ENCODE measurements around the gene DPYSL4. TPM values are rescaled to one million over a fixed set of nuclear protein-coding genes. Genes with fewer than 3 reads are reported as not detected.

DPYSL4 gene
- total and polyA plus RNA-seq, 2 experiments from 2014 or later, result 10.6 to 23.9 TPM

DNA sequence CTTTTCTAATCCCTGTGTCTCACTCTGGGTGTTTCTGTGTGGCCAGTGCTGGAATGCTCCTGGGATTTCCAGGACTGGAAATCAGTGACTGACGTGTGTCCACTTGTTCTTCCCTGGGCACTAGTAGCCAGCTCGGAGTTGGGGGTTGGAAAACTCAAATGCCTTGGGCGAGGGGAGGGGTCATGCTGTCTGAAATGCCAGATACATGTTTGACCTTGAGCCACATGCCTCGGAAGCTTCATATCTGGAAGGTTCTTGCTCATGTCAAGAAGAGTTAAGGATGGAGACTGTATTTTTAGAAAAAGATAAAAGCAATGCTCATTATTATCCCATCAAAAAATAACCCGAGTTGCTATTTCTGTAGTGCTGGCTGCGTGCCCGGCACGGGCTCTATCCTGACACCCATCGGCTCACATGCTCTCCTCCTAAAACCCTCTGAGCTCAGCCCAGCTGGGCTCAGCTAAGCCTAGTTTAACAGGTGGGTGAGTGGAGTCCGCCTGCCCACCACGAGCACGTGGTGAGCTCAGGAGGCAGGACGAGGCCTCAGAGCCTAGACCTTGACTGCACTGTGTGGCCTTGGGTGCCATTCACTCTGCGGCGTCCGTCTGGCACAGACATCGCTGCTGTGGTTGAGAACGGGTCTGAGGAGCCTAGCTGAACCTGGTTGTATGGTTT is 6.4 kb downstream of the DPYSL4 start:
- no peaks in the 10 kb centered on the region for H4K20me1 ChIP-seq (replicated peaks; ENCODE audit: insufficient read depth)
- H3K9me2 ChIP-seq (ENCODE audit: insufficient read depth), result no peaks in the 10 kb centered on the region
- H3K36me3 Mint-ChIP-seq (ENCODE audit: low read depth), result peaks cover 9% of the 10 kb centered on the region
- H3K79me2 ChIP-seq (replicated peaks; ENCODE audit: insufficient read depth), result no peaks in the 10 kb centered on the region
- H3K4me2 ChIP-seq, result no peak overlapping the region
- no peaks in the 10 kb centered on the region for H3K4me1 ChIP-seq (ENCODE audit: insufficient read depth)
- H3K27me3 ChIP-seq (ENCODE audit: insufficient read depth), result peaks cover 9% of the 10 kb centered on the region
- H3K9me3 Mint-ChIP-seq, result no peaks in the 10 kb centered on the region; the same call in 1 of the 3 replicates
- DNase-seq (ENCODE audit: low spot score) (no peak), ATAC-seq (no peak)
- H3K27ac ChIP-seq (ENCODE audit: low read depth), result no peak overlapping the region
- H3K27me3 Mint-ChIP-seq (ENCODE audit: insufficient read depth, low read depth, poor library complexity), result peaks cover 14% of the 10 kb centered on the region
- TF ChIP-seq EZH2 (IDR thresholded peaks at IDR 0.05; ENCODE audit: low read depth, unreplicated experiment) (no peak), ZNF331 (CRISPR knock-in tag; IDR thresholded peaks at IDR 0.05; ENCODE audit: low read depth) (no peak), POLR2AphosphoS5 (IDR thresholded peaks at IDR 0.05; ENCODE audit: low read depth) (no peak), CTCF (conservative IDR thresholded peaks at IDR 0.05; ENCODE audit: low read depth in 2 of 2) (no peak), ZNF114 (CRISPR knock-in tag; IDR thresholded peaks at IDR 0.05) (no peak), NANOG (IDR thresholded peaks at IDR 0.05; ENCODE audit: borderline replicate concordance) (no peak), ETS1 (IDR thresholded peaks at IDR 0.05) (no peak), STAT1 (IDR thresholded peaks at IDR 0.05; ENCODE audit: unreplicated experiment) (no peak), EZH2phosphoT487 (IDR thresholded peaks at IDR 0.05; ENCODE audit: unreplicated experiment) (no peak), JUNB (IDR thresholded peaks at IDR 0.05; ENCODE audit: unreplicated experiment) (no peak), CREB1 (CRISPR knock-in tag; IDR thresholded peaks at IDR 0.05; ENCODE audit: low read depth) (no peak)
- TF ChIP-seq, protein P1, sequence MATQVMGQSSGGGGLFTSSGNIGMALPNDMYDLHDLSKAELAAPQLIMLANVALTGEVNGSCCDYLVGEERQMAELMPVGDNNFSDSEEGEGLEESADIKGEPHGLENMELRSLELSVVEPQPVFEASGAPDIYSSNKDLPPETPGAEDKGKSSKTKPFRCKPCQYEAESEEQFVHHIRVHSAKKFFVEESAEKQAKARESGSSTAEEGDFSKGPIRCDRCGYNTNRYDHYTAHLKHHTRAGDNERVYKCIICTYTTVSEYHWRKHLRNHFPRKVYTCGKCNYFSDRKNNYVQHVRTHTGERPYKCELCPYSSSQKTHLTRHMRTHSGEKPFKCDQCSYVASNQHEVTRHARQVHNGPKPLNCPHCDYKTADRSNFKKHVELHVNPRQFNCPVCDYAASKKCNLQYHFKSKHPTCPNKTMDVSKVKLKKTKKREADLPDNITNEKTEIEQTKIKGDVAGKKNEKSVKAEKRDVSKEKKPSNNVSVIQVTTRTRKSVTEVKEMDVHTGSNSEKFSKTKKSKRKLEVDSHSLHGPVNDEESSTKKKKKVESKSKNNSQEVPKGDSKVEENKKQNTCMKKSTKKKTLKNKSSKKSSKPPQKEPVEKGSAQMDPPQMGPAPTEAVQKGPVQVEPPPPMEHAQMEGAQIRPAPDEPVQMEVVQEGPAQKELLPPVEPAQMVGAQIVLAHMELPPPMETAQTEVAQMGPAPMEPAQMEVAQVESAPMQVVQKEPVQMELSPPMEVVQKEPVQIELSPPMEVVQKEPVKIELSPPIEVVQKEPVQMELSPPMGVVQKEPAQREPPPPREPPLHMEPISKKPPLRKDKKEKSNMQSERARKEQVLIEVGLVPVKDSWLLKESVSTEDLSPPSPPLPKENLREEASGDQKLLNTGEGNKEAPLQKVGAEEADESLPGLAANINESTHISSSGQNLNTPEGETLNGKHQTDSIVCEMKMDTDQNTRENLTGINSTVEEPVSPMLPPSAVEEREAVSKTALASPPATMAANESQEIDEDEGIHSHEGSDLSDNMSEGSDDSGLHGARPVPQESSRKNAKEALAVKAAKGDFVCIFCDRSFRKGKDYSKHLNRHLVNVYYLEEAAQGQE (IDR thresholded peaks at IDR 0.05; ENCODE audit: unreplicated experiment), result no peak
- TF ChIP-seq, protein P2, sequence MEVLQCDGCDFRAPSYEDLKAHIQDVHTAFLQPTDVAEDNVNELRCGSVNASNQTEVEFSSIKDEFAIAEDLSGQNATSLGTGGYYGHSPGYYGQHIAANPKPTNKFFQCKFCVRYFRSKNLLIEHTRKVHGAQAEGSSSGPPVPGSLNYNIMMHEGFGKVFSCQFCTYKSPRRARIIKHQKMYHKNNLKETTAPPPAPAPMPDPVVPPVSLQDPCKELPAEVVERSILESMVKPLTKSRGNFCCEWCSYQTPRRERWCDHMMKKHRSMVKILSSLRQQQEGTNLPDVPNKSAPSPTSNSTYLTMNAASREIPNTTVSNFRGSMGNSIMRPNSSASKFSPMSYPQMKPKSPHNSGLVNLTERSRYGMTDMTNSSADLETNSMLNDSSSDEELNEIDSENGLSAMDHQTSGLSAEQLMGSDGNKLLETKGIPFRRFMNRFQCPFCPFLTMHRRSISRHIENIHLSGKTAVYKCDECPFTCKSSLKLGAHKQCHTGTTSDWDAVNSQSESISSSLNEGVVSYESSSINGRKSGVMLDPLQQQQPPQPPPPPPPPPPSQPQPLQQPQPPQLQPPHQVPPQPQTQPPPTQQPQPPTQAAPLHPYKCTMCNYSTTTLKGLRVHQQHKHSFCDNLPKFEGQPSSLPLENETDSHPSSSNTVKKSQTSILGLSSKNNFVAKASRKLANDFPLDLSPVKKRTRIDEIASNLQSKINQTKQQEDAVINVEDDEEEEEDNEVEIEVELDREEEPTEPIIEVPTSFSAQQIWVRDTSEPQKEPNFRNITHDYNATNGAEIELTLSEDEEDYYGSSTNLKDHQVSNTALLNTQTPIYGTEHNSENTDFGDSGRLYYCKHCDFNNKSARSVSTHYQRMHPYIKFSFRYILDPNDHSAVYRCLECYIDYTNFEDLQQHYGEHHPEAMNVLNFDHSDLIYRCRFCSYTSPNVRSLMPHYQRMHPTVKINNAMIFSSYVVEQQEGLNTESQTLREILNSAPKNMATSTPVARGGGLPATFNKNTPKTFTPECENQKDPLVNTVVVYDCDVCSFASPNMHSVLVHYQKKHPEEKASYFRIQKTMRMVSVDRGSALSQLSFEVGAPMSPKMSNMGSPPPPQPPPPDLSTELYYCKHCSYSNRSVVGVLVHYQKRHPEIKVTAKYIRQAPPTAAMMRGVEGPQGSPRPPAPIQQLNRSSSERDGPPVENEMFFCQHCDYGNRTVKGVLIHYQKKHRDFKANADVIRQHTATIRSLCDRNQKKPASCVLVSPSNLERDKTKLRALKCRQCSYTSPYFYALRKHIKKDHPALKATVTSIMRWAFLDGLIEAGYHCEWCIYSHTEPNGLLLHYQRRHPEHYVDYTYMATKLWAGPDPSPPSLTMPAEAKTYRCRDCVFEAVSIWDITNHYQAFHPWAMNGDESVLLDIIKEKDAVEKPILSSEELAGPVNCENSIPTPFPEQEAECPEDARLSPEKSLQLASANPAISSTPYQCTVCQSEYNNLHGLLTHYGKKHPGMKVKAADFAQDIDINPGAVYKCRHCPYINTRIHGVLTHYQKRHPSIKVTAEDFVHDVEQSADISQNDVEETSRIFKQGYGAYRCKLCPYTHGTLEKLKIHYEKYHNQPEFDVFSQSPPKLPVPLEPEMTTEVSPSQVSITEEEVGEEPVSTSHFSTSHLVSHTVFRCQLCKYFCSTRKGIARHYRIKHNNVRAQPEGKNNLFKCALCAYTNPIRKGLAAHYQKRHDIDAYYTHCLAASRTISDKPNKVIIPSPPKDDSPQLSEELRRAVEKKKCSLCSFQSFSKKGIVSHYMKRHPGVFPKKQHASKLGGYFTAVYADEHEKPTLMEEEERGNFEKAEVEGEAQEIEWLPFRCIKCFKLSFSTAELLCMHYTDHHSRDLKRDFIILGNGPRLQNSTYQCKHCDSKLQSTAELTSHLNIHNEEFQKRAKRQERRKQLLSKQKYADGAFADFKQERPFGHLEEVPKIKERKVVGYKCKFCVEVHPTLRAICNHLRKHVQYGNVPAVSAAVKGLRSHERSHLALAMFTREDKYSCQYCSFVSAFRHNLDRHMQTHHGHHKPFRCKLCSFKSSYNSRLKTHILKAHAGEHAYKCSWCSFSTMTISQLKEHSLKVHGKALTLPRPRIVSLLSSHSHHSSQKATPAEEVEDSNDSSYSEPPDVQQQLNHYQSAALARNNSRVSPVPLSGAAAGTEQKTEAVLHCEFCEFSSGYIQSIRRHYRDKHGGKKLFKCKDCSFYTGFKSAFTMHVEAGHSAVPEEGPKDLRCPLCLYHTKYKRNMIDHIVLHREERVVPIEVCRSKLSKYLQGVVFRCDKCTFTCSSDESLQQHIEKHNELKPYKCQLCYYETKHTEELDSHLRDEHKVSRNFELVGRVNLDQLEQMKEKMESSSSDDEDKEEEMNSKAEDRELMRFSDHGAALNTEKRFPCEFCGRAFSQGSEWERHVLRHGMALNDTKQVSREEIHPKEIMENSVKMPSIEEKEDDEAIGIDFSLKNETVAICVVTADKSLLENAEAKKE (CRISPR knock-in tag; IDR thresholded peaks at IDR 0.05), result no peak
- H3K27ac Mint-ChIP-seq, result no peak overlapping the region
- no peak overlapping the region for H2AFZ ChIP-seq
- no peak overlapping the region for H3K4me3 ChIP-seq
- H3K4me3 Mint-ChIP-seq, result no peak overlapping the region
- H3F3A ChIP-seq (replicated peaks; ENCODE audit: low read depth), result no peaks in the 10 kb centered on the region
- no peaks in the 10 kb centered on the region for H3K36me3 ChIP-seq (ENCODE audit: insufficient read depth)
- peaks cover 2% of the 10 kb centered on the region; the same call in 2 of the 3 replicates for H3K4me1 Mint-ChIP-seq

Data from GM23338 (cell line).